SIG-M5 (cell line): Measurements from ENCODE around the gene CLK2.
A peak's percentile ranks its signal among the peaks of the same experiment; 100 is the strongest.
"Not testable (repeated sequence)": the region's sequence is repeated elsewhere in the genome, so short reads cannot be mapped to it uniquely, and the experiment has no call there.

Experiments
- DNase-seq: peaks from one replicate; lab custom pipeline; 2025; lab: John Stamatoyannopoulos, UW

Gene CLK2

DNA sequence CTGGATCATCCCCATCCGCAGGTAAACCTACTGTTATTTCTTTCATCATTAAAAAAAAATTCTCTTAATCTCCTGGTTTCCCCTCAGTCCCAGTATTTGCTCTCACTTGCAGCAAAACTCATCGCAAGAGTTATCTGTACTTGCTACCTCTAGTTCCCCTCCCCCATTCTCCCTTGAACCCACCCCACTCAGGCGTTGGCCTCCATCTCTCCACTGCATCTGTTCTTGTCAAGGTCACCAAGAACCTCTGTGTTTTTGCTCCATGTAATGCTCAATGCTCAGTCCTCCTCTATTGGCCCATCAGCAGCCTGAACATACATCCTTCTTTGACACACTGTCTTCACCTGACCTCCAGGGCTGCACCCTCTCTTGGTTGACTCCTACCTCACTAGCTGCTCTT, 23.4 kb upstream of the CLK2 start:
- DNase-seq = no peak

DNA sequence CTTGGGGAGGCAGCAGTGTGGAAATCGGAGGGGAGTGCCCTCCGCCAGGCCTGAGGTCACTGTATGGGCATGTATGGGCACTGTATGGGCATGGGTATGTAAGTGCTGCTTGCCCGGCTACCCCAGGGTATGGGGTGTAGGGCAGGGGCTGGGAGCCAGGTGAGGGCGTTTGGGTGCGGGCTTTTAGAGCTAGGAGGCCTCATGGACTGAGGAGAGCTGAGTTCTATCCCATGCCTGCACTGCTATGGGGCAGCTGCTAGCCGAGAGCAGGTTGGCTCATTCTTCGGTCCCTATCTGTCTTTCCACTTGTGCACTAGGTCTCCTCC, 22.6 kb upstream of the CLK2 start:
- no peak for DNase-seq

DNA sequence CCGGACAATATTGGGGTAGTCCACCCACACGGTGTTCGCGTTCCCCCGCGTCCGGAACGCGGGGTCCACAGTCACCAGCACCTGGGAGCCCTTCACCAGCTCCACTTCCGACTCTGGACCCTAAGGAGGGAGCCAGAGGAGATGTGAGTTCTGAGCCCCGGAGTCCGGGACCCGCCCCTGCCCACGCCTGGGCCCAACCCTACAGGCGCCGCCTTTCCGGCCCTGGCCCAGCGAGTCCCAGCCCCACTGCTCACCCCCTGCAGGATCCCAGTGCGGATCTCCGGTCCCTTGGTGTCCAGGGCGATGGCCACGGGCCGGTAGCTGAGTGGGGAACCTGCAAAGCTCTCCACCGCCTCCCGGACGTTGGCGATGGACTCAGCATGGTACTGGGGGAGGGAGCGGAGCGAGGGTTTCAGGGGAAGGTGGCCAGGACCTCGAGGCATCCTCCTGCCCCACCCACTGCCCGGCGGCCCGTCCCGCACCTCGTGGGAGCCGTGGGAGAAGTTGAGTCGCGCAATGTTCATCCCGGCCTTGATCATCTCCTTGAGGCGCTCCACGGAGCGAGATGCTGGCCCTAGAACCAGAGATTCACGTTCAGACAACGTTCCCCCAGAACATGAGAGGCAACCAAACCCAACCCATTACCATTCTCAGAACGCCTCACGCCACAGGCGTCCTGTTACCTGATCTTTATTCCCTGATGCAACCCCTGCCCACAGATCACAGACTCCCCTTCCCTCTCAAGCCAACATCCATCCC, 22.1 kb upstream of the CLK2 start:
- DNase-seq = no peak

DNA sequence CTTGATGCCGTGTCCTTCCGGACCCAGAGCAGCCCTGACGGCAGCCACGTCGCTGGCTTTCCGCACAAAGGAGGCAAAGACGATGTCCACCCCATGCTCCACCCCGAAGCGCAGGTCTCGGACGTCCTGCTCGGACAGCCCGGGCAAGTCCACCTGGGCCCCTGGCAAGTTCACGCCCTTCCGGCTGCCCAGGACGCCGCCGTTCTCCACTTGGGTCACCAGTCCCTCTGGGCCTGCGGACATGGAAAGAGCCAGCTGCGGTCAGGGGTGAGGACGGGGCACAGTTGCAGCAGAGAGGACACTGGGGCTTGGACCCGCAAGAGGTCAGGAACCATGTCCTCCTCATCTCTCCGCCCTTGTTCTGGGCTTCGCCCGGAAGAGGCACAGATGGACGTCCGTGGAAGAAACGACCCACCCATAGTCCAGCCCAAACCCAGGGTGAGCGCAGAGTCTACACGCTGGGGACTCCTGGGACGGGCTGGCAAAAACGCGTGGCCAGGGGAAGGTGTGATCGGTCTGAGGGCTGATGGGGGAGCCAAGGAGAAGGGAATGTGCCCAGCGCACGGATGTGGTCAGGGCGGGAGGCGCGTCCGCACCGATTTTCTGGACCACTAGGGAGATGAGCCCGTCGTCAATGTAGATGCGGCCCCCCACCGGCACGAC, 21.3 kb upstream of the CLK2 start:
- no peak for DNase-seq

DNA sequence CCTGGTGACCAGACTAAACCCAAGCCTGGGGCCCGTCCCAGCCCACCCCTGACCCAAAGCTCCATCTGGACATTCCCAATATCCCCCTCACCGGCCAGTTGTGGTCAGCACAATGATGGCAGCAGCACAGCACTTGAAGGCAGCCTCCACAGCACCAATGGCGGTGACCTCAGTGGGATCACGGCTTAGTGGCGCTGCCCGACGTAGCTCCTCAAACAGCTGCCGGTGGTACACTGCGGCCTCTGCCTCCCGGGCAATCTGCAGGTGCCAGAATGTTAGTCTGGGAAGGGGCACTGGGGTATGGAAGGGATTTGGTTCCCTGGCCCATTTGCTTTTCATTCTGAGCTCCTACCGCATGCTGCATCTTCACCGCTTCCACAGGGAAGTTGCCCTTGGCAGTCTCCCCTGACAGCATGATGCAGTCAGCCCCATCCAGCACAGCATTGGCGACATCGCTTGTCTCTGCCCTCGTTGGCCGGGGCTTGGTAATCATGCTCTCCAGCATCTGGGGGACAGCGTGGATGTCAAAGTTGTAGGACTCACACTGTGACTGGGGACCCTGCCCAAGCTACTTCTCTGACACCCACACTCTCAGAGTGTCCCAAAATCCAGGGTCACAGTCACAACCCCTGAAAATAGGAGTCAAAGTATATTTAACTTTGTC, 19.9 kb upstream of the CLK2 start:
- DNase-seq = no peak

DNA sequence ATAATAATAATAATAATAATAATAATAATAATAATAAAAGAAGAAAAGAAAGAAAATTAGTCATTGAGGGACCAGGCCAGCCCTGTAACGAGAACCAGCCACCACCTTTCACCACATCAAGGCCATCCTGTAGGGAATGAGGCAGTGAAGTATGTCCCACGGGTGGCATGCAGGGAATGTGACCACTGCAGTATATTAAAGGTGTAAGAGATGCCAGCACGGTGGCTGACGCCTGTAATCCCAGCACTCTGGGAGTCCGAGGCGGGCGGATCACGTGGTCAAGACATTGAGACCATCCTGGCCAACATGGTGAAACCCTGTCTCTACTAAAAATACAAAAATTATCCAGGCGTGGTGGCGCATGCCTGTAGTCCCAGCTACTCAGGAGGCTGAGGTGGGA, 17.7 kb upstream of the CLK2 start:
- DNase-seq = not testable (repeated sequence)

DNA sequence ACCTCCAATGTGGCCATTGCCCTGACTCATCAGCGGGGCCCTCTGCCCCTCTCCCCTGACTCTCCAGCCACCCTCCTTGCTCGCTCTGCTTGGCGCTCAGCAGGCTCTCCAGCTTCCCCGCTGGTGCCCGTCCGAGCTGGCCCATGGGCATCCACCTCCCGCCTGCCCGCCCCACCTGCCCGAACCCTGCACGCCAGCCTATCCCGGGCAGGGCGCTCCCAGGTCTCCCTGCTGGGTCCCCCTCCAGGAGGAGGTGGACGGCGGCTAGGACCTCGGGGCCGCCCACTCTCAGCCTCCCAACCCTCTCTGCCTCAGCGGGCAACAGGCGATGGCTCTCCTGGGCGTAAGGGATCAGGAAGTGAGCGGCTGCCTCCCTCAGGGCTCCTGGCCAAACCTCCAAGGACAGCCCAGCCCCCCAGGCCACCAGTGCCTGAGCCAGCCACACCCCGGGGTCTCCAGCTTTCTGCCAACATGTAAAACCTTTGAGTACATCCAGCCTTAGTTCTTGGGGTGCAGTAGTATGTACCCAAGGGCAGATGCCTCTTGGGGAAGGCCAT, 14.8 kb upstream of the CLK2 start:
- no peak for DNase-seq

DNA sequence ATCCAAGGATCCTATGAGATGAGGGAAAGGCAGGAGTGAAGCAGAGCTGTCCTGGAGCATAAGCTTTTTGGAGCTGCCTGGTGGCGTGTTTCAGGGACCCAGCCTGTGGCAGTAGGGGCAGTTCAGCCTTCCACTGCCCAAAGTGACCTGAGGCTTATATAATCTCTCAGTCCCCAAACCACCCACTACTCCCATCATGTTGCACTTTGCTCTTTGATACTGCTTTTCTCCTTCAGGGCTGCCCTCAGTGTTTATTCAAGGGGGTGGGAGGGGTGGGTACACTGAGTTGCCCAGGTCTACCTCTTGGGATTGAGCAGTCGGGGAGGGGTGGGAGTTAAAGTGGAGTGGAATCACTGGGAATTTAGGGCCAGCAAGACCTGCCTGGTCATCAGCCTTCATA, 13.2 kb upstream of the CLK2 start:
- no peak for DNase-seq

DNA sequence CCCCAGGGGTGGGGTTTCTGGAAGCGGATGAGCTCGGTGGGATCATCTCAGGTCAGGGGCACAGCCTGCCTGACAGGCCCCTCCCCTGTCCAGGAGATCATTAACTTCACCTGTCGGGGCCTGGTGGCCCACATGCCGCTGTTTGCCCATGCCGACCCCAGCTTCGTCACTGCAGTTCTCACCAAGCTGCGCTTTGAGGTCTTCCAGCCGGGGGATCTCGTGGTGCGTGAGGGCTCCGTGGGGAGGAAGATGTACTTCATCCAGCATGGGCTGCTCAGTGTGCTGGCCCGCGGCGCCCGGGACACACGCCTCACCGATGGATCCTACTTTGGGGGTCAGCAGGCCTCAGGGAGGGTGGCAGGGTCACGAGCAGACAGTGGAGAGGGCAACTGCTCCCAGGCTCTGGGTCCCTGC, 12.3 kb upstream of the CLK2 start:
- no peak for DNase-seq

DNA sequence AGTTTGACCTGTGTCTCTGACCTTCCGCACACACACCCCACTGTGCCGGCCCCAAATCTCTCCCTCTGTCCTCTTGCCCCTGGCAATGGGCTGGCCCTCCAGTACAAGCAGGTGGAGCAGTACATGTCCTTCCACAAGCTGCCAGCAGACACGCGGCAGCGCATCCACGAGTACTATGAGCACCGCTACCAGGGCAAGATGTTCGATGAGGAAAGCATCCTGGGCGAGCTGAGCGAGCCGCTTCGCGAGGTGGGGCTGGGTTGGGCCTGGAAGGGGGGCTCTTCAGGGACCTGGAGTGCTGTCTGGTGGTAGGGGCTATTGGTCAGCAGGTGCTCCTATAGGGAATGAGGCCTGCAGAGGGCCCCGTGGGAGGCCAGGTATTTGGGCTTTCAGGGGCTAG, 11.8 kb upstream of the CLK2 start:
- no peak for DNase-seq

DNA sequence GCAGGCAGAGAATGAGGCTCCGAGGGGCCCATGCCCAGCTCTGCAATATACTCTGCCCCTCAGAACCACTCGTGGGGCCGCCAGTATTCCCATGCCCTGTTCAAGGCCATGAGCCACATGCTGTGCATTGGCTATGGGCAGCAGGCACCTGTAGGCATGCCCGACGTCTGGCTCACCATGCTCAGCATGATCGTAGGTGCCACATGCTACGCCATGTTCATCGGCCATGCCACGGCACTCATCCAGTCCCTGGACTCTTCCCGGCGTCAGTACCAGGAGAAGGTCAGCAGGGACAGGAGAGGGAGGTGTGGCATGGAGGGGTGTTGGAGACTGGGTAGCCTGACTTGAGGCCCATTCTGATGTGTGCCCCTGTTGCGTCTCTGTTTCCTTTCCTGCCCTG, 11.2 kb upstream of the CLK2 start:
- DNase-seq = no peak

DNA sequence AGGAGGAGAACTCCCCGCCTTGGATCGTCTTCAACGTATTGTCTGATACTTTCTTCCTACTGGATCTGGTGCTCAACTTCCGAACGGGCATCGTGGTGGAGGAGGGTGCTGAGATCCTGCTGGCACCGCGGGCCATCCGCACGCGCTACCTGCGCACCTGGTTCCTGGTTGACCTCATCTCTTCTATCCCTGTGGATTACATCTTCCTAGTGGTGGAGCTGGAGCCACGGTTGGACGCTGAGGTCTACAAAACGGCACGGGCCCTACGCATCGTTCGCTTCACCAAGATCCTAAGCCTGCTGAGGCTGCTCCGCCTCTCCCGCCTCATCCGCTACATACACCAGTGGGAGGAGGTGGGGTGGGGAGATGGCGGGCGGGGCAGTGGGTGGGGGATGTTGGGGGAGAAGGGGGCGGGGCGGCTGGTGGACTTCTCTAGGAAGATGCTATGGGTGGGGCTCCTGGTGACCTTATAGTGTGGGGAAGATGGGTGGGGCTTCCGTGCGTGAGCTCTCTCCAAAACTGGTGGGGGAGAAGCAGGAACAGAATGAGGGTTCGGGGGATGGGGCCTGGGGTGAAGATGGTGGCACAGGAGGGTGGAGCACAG, 9.3 kb upstream of the CLK2 start:
- DNase-seq = no peak

DNA sequence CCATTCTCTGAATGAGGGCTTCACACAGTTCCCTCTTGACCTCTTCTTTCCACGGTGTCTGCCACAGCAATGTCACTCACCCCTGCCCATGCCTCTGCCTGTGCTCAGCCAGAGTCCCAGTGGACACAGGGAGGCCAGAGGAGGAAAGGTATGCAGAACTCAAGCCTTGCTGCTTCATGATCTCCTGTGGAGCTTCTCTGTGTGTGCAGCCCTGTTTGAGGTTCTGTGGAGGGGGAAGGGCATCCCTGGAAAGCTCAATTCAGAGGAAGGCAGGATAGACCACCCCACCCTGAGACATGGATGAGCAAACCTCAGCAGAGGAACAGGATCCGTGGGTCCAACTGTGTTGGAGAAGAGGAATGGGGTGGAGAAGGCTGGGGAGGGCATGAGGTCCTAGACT, 6.0 kb upstream of the CLK2 start:
- DNase-seq = no peak

DNA sequence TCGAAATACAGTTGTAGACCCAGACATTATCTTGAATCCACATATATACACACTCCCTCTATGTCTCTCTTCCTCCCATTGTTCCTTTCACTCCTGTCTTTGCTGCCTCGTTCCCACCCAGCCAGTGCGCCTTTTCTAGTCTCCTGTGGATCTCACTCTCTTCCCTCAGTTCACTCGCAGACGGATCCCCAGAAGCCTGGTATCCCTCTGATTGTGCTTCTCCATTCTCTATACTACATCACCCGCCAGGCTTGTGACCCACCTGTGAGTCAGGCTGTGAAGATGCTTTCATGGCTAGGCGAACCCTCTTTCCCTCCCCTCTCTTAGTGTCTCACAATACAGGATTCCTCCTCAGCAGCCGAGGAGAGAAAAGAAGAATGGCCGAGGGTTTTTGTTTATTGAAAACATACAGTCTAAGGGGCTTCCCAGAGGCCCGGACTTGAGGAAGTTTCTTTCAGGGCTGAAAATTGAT, 5.4 kb upstream of the CLK2 start:
- DNase-seq = no peak

DNA sequence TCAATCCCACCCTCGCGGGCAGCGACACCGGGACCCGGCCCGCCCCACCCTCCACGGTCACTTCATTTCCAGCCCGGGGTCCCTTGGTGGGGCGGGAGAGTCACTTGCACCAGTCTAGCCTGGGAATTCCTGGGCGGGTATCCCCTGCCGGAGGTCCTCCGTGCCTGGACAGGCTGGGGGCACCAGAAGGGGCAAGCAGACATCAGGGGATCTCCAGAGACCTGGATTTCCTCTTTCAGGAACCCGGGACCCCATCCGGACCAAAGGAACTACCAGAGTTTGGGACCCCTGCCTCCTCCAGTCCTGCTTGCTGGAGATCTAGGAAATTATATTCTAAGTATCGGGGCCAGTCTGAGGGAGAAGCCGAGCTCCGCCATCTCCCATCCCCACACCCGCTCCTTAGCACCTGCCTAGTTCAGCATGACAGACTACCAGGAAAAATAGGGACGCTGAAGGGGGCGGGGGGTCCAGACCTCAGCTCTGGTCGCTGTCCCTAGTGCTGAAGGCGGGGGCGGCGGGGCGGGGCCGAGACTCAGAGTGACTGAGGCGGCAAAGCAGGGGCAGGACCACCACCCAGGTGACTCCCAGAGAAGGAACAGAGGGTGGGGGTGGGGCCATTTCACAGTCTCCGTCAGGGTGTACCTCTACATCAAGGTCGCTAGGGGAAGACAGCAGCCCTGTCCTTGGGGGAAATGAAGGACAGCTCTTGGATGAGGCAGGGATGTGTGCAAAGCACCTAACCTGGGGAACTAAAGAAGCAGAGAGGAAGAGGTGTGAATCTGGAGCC, 4.8 kb upstream of the CLK2 start:
- no peak for DNase-seq

DNA sequence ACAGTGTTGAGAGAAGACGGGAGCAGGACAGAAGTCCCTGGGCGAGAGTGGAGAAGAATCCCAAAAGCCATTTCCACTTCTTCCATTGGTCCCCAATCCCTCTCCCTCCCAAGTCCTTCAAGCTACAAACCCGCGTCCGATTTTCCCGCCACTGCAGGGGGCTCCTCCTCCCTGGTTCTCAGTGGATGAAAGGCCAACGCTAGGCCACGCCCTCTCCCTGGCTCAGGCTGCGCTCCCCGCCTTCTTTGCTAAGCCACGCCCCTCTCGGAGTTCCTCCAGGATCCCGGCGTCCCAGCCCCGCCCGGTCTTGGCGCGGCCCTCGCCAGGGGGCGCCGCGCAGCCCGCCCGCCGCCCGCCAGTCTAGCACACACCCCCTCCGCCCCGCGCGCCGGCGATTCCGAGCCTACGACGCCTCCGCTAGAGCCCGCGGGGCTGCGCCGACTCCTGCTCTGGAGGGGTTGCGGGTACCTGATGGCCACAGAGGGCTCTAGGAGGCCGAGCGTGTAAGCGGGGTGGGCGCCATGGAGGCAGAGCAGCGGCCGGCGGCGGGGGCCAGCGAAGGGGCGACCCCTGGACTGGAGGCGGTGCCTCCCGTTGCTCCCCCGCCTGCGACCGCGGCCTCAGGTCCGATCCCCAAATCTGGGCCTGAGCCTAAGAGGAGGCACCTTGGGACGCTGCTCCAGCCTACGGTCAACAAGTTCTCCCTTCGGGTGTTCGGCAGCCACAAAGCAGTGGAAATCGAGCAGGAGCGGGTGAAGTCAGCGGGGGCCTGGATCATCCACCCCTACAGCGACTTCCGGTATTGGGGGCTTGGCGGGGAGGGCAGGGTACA, 4.0 kb upstream of the CLK2 start, which contains the start of gene HCN3:
HCN3 (plus strand) TSS at position 394 of the 832 bp plus-strand sequence; CDS start at position 522, 128 bp downstream.
- DNase-seq = peak; percentile 78

DNA sequence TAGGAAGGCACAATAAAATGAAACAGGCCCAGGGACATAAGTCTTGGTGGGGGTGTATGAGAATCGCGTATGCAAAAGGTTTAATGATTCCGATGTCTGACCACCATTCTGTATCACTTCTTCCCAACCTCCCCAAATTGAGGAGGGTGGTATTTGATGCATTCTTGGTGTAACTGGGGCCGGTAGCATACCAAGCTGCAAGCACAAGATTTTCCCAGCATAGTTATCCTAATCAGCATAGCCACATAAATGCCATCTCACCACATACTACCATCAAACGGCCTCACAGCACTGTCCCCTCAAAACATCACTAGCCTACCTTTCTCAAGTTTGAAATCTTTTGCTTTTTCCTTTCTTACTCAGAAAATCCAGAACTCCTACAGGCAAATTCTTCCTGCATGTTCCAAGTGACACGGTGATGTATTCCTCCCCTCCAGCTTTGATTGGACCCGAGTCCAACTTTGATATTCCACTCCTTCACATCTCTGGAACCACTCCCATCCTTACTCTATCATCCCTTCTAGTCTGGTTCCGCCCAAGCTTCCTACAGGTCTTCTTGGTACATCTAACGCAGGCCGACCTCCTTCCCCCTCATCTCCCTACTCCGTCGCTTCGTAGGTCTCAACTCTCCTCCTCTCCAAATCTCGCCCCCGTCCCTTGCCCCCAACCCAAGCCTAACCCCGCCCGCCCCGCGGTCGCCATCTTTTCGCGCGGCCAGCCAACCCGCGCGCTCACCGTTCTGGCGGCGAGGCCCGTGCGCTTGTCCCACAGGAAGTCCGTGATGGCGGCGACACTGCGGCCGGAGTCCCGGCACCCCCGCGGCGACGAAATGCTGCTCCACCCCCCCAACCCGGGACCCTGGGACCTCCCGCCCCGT, 600 bp downstream of the CLK2 start:
- DNase-seq = no peak

DNA sequence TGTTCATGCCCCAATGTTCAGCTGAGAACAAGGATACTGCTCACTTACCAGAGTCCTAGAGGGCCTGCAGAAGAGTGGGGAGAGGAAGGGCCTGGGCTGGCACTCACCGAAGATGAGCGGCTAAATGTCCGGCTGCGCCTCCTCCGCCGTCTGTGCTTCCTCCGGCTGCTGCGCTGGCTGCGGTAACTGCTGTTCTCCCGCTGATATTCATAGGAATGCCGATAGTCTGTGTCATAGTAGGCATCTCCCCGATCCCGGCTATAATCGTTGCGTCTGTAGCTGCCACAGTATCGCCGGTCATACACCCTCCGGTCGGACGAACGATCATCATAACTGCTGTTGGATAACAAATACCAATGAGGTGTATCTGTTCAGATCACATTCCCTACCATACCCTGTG, 3.9 kb downstream of the CLK2 start:
- DNase-seq = no peak

DNA sequence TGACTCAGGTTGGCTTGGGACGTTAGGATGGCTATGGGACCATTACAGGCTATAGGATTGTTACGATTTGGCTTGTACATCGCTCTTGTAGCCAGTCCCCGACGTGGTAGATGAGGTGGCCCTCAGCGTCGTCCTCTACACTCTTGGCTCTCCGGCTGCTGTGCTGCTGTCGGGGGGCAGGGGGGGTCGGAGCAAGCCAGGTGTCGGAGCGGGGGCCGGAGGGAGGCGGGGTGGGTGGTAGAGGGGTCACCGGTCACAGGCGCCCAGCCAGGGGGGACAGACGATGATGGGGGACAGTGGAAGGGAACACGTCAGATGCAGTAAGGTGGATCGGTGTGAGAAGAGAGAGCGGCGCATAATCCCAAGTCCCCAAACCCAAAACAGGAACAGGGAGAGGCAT, 4.7 kb downstream of the CLK2 start:
- no peak for DNase-seq

DNA sequence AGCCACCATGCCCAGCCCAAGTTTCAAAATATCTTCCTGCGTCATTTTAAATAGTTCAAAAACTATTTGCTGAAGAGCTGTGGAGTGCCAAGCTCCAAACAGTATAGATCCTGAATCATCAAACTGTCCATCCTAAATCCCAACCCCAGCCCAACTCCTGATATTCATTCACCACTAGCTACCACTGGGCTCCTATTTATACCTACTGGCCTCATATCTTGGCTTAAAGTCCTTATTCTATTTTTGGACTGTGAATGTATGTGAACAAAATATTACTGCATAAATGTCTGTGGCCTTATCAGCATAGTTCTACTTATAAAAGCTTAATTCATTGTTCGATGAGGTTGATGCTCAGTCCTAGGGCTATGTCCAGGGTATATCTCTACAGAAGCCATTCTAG, 5.9 kb downstream of the CLK2 start:
- no peak for DNase-seq
